Endometrial microvascular endothelial cells (primary cell): ENCODE data around the gene SLC8A2. TPM values are rescaled to one million over a fixed set of nuclear protein-coding genes. Genes with fewer than 3 reads are reported as not detected.
"Not testable (repeated sequence)": the region's sequence is repeated elsewhere in the genome, so short reads cannot be mapped to it uniquely, and the experiment has no call there.

ENCODE experiments used
- in situ Hi-C: cut with HindIII; loops from 2 replicates; pipeline ENCODE4 v1.10.0; 2017; ENCODE audit warnings: low sequenced_read_pairs, low pct_unique_long_range_greater_than_20kb; ENCODE audit errors: inconsistent ontology term
- total RNA-seq: library from RNA; depleted of rRNA; stranded (reverse); fragments of >200 nt; gene quantifications from one replicate; pipeline ENCODE4 v1.2.3, GENCODE V29; 2015; ENCODE audit errors: inconsistent ontology term

SLC8A2 gene
- total RNA-seq, 1 donor from 2014 or later: not detected

DNA sequence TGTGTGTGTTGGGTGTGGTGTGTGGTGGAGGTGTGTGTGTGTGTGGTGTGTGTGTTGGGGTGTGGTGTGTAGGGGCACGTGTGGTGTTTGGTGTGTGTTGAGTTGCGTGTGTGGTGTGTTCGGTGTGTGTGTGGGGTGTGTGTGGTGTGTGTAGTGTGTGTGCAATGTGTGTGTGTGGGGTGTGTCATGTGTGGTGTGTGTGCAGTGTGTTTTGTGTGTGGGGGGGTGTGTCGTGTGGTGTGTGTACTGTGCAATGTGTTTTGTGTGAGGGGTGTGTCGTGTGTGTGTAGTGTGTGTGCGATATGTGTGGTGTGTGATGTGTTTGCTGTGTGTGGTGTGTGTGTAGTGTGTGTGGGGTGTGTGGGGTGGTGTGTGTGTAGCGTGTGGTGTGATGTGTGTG, 18.3 kb upstream of the SLC8A2 start:
- in situ Hi-C loops: no loop called here

- in situ Hi-C loops: no loop called here
Measured at GRCh38 chr19:47489072-47489914, 17.6 kb upstream of the SLC8A2 start.

DNA sequence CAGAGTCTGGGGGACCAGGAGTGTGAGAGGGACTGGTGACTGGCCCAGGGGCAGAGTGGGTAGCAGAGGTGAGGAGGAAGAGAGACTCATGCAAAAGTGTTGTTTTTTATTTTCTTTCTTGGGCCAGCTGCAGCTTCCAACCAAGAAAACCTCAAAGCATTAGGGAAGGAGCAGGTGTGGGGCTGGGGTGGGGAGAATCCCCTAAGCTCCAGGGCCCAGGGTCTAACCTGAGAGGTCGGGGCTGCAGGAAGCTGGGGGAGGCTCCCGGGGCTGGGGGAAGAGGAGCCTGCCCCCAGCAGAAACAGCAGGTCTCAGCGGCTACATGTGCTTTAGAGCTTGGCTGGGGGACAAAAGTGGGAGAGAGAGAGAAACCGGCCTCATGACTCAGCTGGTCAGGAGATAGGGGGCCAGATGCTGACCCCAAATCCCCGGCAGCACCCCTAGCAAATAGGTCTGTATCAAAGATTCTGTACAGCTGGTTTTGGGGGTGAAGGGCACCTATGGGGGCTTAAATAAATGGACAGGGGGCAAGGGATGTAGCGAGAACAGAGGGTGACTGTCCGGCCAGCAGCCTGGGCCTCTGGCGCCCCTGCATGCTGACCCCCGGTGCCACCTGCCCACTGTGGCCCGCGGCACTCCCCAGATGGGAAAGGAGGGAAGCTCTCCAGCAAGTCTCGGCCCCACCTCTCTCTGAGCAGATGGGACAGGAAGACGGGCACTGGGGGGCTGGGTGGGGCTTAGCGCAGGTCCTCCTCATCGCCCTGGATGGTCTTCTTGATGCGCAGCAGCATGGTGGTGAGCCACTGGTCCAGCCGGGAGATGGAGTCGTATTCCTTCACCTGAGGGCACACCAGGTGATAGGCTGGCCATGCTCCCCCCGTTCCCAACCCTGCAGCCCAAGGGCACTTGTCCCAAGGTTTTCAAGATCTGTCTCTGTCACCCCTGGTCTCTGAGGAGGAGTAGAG, 16.1 kb upstream of the SLC8A2 start:
- in situ Hi-C loops: no loop called here

- in situ Hi-C loops: no loop called here
Measured at GRCh38 chr19:47486900-47487299, 15.2 kb upstream of the SLC8A2 start.

DNA sequence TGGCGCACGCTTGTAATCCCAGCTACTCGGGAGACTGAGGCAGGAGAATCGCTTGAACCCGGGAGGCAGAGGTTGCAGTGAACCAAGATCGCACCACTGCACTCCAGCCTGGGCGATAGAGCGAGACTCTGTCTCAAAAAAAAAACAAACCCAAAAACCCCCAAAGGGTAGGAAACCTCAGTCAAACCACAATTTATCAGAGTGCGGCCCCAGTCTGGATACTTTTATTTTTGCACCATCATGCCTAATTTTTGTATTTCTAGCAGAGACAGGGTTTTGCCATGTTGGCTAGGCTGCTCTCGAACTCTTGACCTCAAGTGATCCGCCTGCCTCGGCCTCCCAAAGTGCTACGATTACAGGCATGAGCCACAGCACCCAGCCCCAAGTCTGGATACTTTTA, 14.5 kb upstream of the SLC8A2 start:
- in situ Hi-C loops: not testable (repeated sequence)

DNA sequence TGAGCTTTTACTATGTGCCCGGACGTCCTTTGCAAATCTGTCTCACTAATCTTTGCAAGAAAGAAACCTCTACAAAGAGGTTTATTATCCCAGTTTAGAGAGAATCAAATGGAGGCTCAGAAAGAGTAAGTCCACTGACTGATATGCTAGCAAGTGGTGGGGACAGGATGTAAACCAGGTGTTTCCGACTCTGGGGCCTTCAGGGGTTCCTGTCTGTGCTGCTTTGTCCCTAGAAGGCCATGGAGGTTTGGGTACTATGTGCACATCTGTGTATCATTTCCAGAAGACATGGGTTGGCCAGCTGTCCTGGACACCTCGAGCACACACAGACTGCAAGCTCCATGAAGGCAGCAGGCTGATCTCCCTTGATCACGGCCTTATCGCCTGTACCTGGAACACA, 13.5 kb upstream of the SLC8A2 start:
- in situ Hi-C loops: no loop called here

- in situ Hi-C loops: no loop called here
Measured at GRCh38 chr19:47483800-47484690, 12.4 kb upstream of the SLC8A2 start, which contains the start of gene KPTN. KPTN (minus strand) TSS chr19:47484219; CDS start chr19:47484160, 59 bp downstream.

DNA sequence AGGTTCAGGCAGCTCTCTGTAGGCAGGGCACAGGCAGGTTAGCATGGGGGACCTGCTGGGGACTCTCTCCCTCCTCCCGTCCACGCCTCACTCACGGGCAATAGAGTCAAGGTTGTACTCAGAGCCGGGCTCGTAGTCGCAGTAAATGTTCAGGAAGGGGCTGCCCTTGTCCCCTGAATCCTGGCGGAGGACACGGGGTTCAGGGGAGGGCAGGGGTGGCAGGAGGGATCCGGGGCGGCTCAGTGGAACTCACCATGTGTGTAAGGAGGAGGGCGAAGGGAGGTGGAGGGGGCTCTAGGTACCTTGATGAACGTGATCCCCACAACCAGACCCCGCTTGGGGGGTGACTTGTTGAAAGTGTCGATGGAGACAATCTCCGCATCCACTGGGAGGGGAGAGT, 11.5 kb upstream of the SLC8A2 start:
- in situ Hi-C loops: no loop called here

GRCh38 chr19:47481460-47482052, 9.9 kb upstream of the SLC8A2 start:
- in situ Hi-C loops: no loop called here

DNA sequence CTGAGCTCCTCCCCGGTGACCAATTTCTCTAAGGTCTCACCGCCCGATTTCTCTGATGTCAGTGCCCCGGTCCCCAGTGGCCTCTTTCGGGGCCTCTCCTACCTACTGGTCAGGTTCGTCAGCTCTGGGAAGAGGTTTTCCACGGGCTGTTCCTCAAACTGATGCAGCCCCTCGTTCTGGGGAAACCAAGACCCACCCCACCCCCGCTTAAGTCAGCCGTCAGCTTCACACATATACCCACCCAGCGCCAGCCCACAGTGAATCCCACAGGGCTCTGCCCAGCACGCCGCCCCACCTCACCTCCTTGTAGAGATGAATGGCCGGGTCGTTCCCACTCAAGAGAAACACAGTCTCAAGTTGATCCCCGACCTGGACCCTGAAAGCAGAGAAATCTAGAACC, 9.0 kb upstream of the SLC8A2 start:
- in situ Hi-C loops: no loop called here

- in situ Hi-C loops: no loop called here
Measured at GRCh38 chr19:47479701-47480503, 8.2 kb upstream of the SLC8A2 start.

DNA sequence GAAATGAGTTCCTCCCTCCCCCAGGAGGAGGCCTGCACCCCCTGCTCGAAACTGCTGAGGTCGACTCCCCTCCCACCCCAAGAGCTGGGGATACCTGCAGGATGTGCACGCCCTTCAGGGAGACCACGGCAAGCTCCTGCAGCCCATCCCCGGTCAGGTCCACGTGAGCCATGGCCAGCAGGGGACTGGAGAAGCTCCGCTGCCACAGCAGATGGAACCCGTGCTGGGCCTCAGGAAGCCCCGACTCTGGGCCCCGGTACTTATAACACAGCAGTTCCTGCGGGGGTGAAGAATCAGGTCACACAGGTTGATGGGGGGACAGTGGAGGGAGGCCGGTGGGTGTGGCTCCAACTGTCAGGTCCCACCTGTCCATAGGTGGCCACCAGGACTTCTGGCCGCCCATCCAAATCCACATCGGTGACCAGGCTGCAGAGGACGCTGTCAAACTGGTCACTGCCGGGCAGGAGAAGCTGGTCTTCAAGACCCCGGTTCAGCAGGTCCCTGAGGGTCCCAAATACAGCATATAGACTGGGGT, 4.8 kb upstream of the SLC8A2 start:
- in situ Hi-C loops: no loop called here

DNA sequence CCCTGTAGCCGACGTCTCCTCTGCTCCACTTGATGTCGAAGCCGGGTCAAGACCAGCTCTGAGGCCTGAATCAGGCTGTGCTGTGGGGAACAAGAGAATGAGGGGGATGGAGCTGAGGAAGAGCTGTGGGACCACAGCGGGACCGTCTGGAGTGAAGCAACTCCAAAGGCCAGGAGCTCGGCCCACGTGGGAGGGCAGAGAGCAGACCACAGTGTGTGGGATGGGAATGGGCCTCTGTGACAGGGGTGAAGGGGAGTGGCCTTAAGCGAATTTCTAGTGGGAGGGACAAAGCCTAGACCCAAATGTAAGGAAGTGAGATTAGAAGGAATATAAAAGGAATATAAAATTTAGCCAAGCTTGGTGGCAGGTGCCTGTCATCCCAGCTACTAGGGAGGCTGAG, 3.8 kb upstream of the SLC8A2 start:
- in situ Hi-C loops: no loop called here

GRCh38 chr19:47473336-47473735, 1.6 kb upstream of the SLC8A2 start:
- in situ Hi-C loops: no loop called here

GRCh38 chr19:47471381-47471732, 336 bp downstream of the SLC8A2 start:
- in situ Hi-C loops: no loop called here

GRCh38 chr19:47470447-47471195, 1.1 kb downstream of the SLC8A2 start:
- in situ Hi-C loops: no loop called here

GRCh38 chr19:47469719-47470118, 2.0 kb downstream of the SLC8A2 start:
- in situ Hi-C loops: no loop called here
